Stomach (tissue), 9 donors: ENCODE measurements around the gene RBFOX2. TPM values are rescaled to one million over a fixed set of nuclear protein-coding genes. Genes with fewer than 3 reads are reported as not detected.

Source experiments
- DNase-seq, 2 donors: peaks; one replicate each; pipeline versions ENCODE4 v3.0.0 to v3.0.0-alpha.2; 2013 to 2019
- H3K27ac ChIP-seq, 5 donors: fragments of 200-600 bp in 4 of 5; sonication (generic) in 4 of 5; one replicate each; pipeline ENCODE4 v1.5.1; 2013 to 2019; ENCODE audit warnings: mild to moderate bottlenecking in 1 of 5, moderate library complexity in 1 of 5
- H3K27me3 ChIP-seq, 3 donors: fragments of 200-600 bp; sonication (generic); one replicate each; pipeline ENCODE4 v1.5.1; 2017 to 2019; ENCODE audit warnings: mixed run types in 1 of 3
- H3K36me3 ChIP-seq, 4 donors: fragments of 200-600 bp; sonication (generic); 1 replicate in 3 of 4; 2 replicates in 1 of 4; pipeline ENCODE4 v1.5.1; 2016 to 2019
- H3K4me1 ChIP-seq, 4 donors: fragments of 200-600 bp; sonication (generic); one replicate each; pipeline ENCODE4 v1.5.1; 2016 to 2019
- H3K4me3 ChIP-seq, 4 donors: fragments of 200-600 bp; sonication (generic) in 3 of 4; one replicate each; pipeline ENCODE4 v1.5.1; 2016 to 2019; ENCODE audit warnings: mild to moderate bottlenecking in 1 of 4
- H3K9me3 ChIP-seq, 4 donors: fragments of 200-600 bp; sonication (generic); one replicate each; pipeline ENCODE4 v1.5.1; 2016 to 2019
- EP300 ChIP-seq: sonication (generic); formaldehyde crosslinking; IDR thresholded peaks from one replicate; pipeline ENCODE4 v1.6.1; 2017; ENCODE audit warnings: antibody characterized with exemption
- POLR2A ChIP-seq, 4 donors: fragments of 450-650 bp; IDR thresholded peaks; one replicate each; pipeline ENCODE4 v1.6.1; 2016; ENCODE audit warnings: antibody characterized with exemption in 4 of 4, control low read depth in 2 of 4, mild to moderate bottlenecking in 1 of 4, moderate library complexity in 1 of 4
- POLR2AphosphoS5 ChIP-seq, 3 donors: sonication (generic); formaldehyde crosslinking; IDR thresholded peaks; one replicate each; pipeline ENCODE4 v1.6.1; 2016; ENCODE audit warnings: antibody characterized with exemption in 3 of 3
- WGBS, 5 donors: extraction: QIAGEN DNeasy Blood & Tissue Kit in 3 of 5; methylation state at CpG; one replicate each; pipeline versions ENCODE4 v1.1.5 to v1.1.7; 2013 to 2018; 5-methylcytosine and 5-hydroxymethylcytosine counted together
- intact Hi-C: fragments of 100-400 bp; cut with DNase I; formaldehyde crosslinking; loops from one replicate; pipeline ENCODE4 v1.15.1; 2023; ENCODE audit warnings: low total_unique reads
- polyA plus RNA-seq, 3 donors: library from polyadenylated mRNA; stranded (reverse); fragments of 200-250 nt; gene quantifications; one replicate each; pipeline ENCODE4 v1.2.3, GENCODE V29; 2013
- total RNA-seq, 5 donors: library from RNA; depleted of rRNA; stranded (reverse); fragments of >200 nt; gene quantifications; one replicate each; pipeline versions ENCODE4 v1.1.0 to v1.2.3, GENCODE V29; 2014 to 2016
- TF ChIP-seq, protein P1 (sequence below), 7 experiments: fragments of 450-650 bp in 4 of 7; fragments of 200-600 bp in 3 of 7; sonication (generic) in 3 of 7; IDR thresholded peaks; one replicate each; pipeline ENCODE4 v1.5.1; 2016 to 2019; ENCODE audit warnings: antibody characterized with exemption in 7 of 7, control low read depth in 2 of 7, mild to moderate bottlenecking in 1 of 7
- donor health status: healthy with polysubstance abuse.
- donor health status: Bipolar disorder and iron deficiency.
- donor health status: healthy.

RBFOX2 gene
- total and polyA plus RNA-seq, 8 donors, result 14.9 to 176 (median 46.7) TPM

GRCh38 chr22:36067235-36067558 lies 38.6 kb upstream of the RBFOX2 start:
- no peak for DNase-seq
- H3K4me3 ChIP-seq, result no peak overlapping the region
- H3K36me3 ChIP-seq, result no peaks in the 10 kb centered on the region
- no peaks in the 10 kb centered on the region for H3K9me3 ChIP-seq
- peaks cover 10 to 17% (median 15%) of the 10 kb centered on the region in 4 donors for H3K4me1 ChIP-seq
- H3K27me3 ChIP-seq, result no peaks in the 10 kb centered on the region
- no peak for TF ChIP-seq EP300
- no peak for TF ChIP-seq POLR2AphosphoS5 (IDR thresholded peaks at IDR 0.05)
- TF ChIP-seq, protein P1, sequence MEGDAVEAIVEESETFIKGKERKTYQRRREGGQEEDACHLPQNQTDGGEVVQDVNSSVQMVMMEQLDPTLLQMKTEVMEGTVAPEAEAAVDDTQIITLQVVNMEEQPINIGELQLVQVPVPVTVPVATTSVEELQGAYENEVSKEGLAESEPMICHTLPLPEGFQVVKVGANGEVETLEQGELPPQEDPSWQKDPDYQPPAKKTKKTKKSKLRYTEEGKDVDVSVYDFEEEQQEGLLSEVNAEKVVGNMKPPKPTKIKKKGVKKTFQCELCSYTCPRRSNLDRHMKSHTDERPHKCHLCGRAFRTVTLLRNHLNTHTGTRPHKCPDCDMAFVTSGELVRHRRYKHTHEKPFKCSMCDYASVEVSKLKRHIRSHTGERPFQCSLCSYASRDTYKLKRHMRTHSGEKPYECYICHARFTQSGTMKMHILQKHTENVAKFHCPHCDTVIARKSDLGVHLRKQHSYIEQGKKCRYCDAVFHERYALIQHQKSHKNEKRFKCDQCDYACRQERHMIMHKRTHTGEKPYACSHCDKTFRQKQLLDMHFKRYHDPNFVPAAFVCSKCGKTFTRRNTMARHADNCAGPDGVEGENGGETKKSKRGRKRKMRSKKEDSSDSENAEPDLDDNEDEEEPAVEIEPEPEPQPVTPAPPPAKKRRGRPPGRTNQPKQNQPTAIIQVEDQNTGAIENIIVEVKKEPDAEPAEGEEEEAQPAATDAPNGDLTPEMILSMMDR (IDR thresholded peaks at IDR 0.05), result no peak
- TF ChIP-seq POLR2A (IDR thresholded peaks at IDR 0.05), result no peak
- intact Hi-C loops, result no loop called here
- no peak overlapping the region for H3K27ac ChIP-seq

- Histone ChIP-seq H3K4me3 (peak overlapping the region; percentile 41 to 60 (median 50)), H3K4me1 (peaks cover 10 to 17% (median 15%) of the 10 kb centered on the region in 4 donors), H3K27me3 (no peaks in the 10 kb centered on the region), H3K27ac (peak overlapping the region; percentile 68 to 89 (median 87)), H3K36me3 (no peaks in the 10 kb centered on the region), H3K9me3 (no peaks in the 10 kb centered on the region)
- WGBS, 5 donors, result 2 to 4% (median 3%) methylated on average over 24 to 54 of the region's 54 CpGs
- DNase-seq, result peak; percentile 88 to 96
- intact Hi-C loops, result no loop called here
- TF ChIP-seq, protein P1 (IDR thresholded peaks at IDR 0.05), result peak; percentile 48 to 100 (median 99)
- TF ChIP-seq POLR2A (IDR thresholded peaks at IDR 0.05) (no peak), POLR2AphosphoS5 (IDR thresholded peaks at IDR 0.05) (peak; percentile 52 to 81 (median 58)), EP300 (no peak)
Observed at GRCh38 chr22:36065775-36066544, 37.3 kb upstream of the RBFOX2 start.

- peak overlapping the region; percentile 68 to 89 (median 87) for H3K27ac ChIP-seq
- peak overlapping the region; percentile 41 to 60 (median 50) for H3K4me3 ChIP-seq
- H3K27me3 ChIP-seq, result no peaks in the 10 kb centered on the region
- TF ChIP-seq EP300 (no peak), POLR2A (IDR thresholded peaks at IDR 0.05) (no peak), POLR2AphosphoS5 (IDR thresholded peaks at IDR 0.05) (no peak)
- TF ChIP-seq, protein P1 (IDR thresholded peaks at IDR 0.05), result no peak
- no peaks in the 10 kb centered on the region for H3K9me3 ChIP-seq
- intact Hi-C loops, result no loop called here
- H3K4me1 ChIP-seq, result peaks cover 10 to 17% (median 15%) of the 10 kb centered on the region in 4 donors
- no peak for DNase-seq
- no peaks in the 10 kb centered on the region for H3K36me3 ChIP-seq
- WGBS, 5 donors, result 6 to 13% (median 10%) methylated on average over 5 of the region's 5 CpGs
Observed at GRCh38 chr22:36065462-36065774, 36.8 kb upstream of the RBFOX2 start.

- peak overlapping the region in 1 of 5 donors; percentile 89 for H3K27ac ChIP-seq
- no peak overlapping the region for H3K4me3 ChIP-seq
- 92 to 96% (median 94%) methylated on average over 5 of the region's 5 CpGs for WGBS, 5 donors
- no peaks in the 10 kb centered on the region for H3K27me3 ChIP-seq
- no peaks in the 10 kb centered on the region for H3K9me3 ChIP-seq
- TF ChIP-seq, protein P1 (IDR thresholded peaks at IDR 0.05), result no peak
- no peak for TF ChIP-seq EP300
- no peak for TF ChIP-seq POLR2AphosphoS5 (IDR thresholded peaks at IDR 0.05)
- TF ChIP-seq POLR2A (IDR thresholded peaks at IDR 0.05), result no peak
- no peak for DNase-seq
- no peaks in the 10 kb centered on the region for H3K36me3 ChIP-seq
- peaks cover 10 to 17% (median 15%) of the 10 kb centered on the region in 4 donors for H3K4me1 ChIP-seq
- intact Hi-C loops, result no loop called here
Observed at GRCh38 chr22:36064358-36064757, 35.7 kb upstream of the RBFOX2 start.
